ENCODE results near the gene INPP5E.

GRCh38 chr9:136437430-136437829 is 2.2 kb downstream of the INPP5E start:
- TF ChIP-seq USF2 (IDR thresholded peaks at IDR 0.05) (no peak), CTCF (IDR thresholded peaks at IDR 0.05) (no peak), ZNF302 (CRISPR knock-in tag; IDR thresholded peaks at IDR 0.05) (no peak), EP300 (IDR thresholded peaks at IDR 0.05) (no peak), MAX (IDR thresholded peaks at IDR 0.05) (no peak), MYC (IDR thresholded peaks at IDR 0.05; ENCODE audit: borderline replicate concordance, low read length) (no peak), ESRRA (IDR thresholded peaks at IDR 0.05; ENCODE audit: borderline replicate concordance, low read length) (no peak), POLR2A (IDR thresholded peaks at IDR 0.05; ENCODE audit: low read length) (no peak), EHMT2 (IDR thresholded peaks at IDR 0.05; ENCODE audit: low read depth) (no peak)
